ENCODE measurements around the gene ZNF883. TPM values are rescaled to one million over a fixed set of nuclear protein-coding genes. Genes with fewer than 3 reads are reported as not detected.

The ZNF883 gene
- total RNA-seq, 1 donor from 2014 or later, result 4.5 TPM

GRCh38 chr9:112917987-112918362 is 94.0 kb downstream of the ZNF883 start:
- no peak for DNase-seq (ENCODE audit: low spot score)

- DNase-seq (ENCODE audit: low spot score), result no peak
These were observed 94.7 kb downstream of the ZNF883 start for GRCh38 chr9:112917047-112917986.

- no peak for DNase-seq (ENCODE audit: low spot score)
These were observed 97.5 kb downstream of the ZNF883 start for GRCh38 chr9:112914524-112914923.

- no peak for DNase-seq (ENCODE audit: low spot score)
These were observed 98.7 kb downstream of the ZNF883 start for GRCh38 chr9:112913326-112913725.

GRCh38 chr9:112912636-112913035 is 99.4 kb downstream of the ZNF883 start:
- DNase-seq (ENCODE audit: low spot score), result no peak

- DNase-seq (ENCODE audit: low spot score), result no peak
These were observed 100.3 kb downstream of the ZNF883 start for GRCh38 chr9:112911736-112912135.

Other genes starting within 250 kb of the ZNF883 start
- 0.14 TPM for gene SLC46A2, start 121.3 kb downstream of the ZNF883 start, total RNA-seq
- 2.8 TPM for gene ZFP37, start 44.5 kb upstream of the ZNF883 start, total RNA-seq
- 7.5 TPM for gene SLC31A2, start 138.8 kb upstream of the ZNF883 start, total RNA-seq
- 28.9 TPM for gene FKBP15, start 209.1 kb upstream of the ZNF883 start, total RNA-seq
- 26.1 TPM for gene SLC31A1, start 209.4 kb upstream of the ZNF883 start, total RNA-seq

All from mucosa of gallbladder (tissue), 1 donor.